IPS-18c (cell line): ENCODE measurements around the gene NDUFB10.

Source experiments
- H3K4me3 ChIP-seq: 2 replicates; pipeline ENCODE4 v1.7.0; 2013; ENCODE audit warnings: low read depth, mild to moderate bottlenecking, low read length, moderate library complexity; ENCODE audit not compliant: insufficient read depth
- H3K9me3 ChIP-seq: one replicate; pipeline ENCODE4 v1.6.1; 2013; ENCODE audit warnings: mild to moderate bottlenecking, low read length, moderate library complexity; ENCODE audit not compliant: control insufficient read depth, insufficient read depth

The NDUFB10 gene

DNA sequence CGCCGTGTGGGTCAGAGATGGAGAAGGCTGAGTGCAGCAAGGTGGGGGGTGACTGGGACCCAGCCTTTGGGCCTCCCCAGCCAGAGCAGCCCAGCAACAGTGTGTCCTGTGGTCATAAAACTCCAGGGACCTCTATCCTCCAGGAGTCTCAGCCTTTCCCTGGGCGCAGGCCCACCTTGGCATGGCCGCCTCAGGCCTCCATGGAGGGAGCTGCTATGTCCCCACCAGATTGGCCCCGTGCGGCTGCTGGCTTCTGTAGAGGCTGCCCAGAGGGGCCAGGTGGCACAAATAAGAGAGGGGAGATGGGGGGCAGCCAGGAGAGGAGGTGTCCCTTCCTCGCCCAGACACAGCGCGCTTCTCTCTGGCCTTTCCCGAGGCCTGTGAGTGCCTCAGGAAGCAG lies 27.9 kb downstream of the NDUFB10 start:
- H3K4me3 ChIP-seq = no peak overlapping the region

GRCh38 chr16:1989209-1990100 lies 30.1 kb downstream of the NDUFB10 start, which contains the start of gene SYNGR3:
SYNGR3 (plus strand) TSS chr16:1989970; CDS start chr16:1990103, 133 bp downstream.
- Histone ChIP-seq H3K9me3 (no peaks in the 10 kb centered on the region), H3K4me3 (peak within 1 kb of the TSS; percentile 66)

More for the DNA sequence above, 27.9 kb downstream of the NDUFB10 start:
- no peaks in the 10 kb centered on the region for H3K9me3 ChIP-seq

DNA sequence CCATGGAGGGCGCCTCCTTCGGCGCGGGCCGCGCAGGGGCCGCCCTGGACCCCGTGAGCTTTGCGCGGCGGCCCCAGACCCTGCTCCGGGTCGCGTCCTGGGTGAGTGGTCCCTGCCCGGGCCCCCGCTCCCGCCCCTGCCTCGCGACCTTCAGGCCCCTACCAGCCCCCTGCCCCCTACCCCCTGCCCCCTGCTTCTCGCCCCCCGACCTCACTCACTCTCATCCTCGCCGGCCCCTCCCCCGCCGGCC lies 30.7 kb downstream of the NDUFB10 start:
- no peaks in the 10 kb centered on the region for H3K9me3 ChIP-seq
- H3K4me3 ChIP-seq = peak overlapping the region; percentile 60; the same call in 1 of the 2 replicates

GRCh38 chr16:1990351-1991134 lies 31.2 kb downstream of the NDUFB10 start:
- Histone ChIP-seq H3K9me3 (no peaks in the 10 kb centered on the region), H3K4me3 (peak overlapping the region; percentile 60)

GRCh38 chr16:1991135-1991551 lies 31.8 kb downstream of the NDUFB10 start:
- H3K4me3 ChIP-seq = peak overlapping the region; percentile 60; the same call in 1 of the 2 replicates

GRCh38 chr16:1991588-1991947 lies 32.2 kb downstream of the NDUFB10 start:
- Histone ChIP-seq H3K9me3 (no peaks in the 10 kb centered on the region), H3K4me3 (peak overlapping the region; percentile 34; the same call in 1 of the 2 replicates)

More at GRCh38 chr16:1991135-1991551, 31.8 kb downstream of the NDUFB10 start:
- H3K9me3 ChIP-seq = no peaks in the 10 kb centered on the region

GRCh38 chr16:1991948-1992703 lies 32.8 kb downstream of the NDUFB10 start:
- Histone ChIP-seq H3K4me3 (peak overlapping the region; percentile 34; the same call in 1 of the 2 replicates), H3K9me3 (no peaks in the 10 kb centered on the region)

GRCh38 chr16:1992704-1993317 lies 33.5 kb downstream of the NDUFB10 start:
- H3K4me3 ChIP-seq = peak overlapping the region; percentile 34; the same call in 1 of the 2 replicates

DNA sequence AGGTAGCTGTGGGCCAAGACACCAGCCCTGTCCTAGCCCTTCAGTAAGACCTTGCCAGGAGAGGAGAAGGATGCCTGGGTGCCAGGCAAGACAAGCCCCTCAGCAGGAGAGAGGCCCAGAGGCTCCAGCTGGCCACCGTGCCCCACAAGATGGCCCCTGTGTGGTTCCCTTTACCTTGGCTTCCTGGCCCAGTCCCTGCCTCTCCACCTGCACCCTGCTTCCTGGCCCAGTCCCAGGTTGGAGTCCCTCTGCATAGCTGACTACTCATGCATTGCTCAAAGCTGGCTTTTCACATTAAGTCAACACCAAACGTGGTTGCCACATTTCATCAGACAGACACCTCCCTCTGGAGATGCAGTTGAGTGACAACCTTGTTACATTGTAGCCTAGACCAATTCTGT lies 34.4 kb downstream of the NDUFB10 start:
- no peaks in the 10 kb centered on the region for H3K9me3 ChIP-seq

More at GRCh38 chr16:1992704-1993317, 33.5 kb downstream of the NDUFB10 start:
- H3K9me3 ChIP-seq = no peaks in the 10 kb centered on the region

DNA sequence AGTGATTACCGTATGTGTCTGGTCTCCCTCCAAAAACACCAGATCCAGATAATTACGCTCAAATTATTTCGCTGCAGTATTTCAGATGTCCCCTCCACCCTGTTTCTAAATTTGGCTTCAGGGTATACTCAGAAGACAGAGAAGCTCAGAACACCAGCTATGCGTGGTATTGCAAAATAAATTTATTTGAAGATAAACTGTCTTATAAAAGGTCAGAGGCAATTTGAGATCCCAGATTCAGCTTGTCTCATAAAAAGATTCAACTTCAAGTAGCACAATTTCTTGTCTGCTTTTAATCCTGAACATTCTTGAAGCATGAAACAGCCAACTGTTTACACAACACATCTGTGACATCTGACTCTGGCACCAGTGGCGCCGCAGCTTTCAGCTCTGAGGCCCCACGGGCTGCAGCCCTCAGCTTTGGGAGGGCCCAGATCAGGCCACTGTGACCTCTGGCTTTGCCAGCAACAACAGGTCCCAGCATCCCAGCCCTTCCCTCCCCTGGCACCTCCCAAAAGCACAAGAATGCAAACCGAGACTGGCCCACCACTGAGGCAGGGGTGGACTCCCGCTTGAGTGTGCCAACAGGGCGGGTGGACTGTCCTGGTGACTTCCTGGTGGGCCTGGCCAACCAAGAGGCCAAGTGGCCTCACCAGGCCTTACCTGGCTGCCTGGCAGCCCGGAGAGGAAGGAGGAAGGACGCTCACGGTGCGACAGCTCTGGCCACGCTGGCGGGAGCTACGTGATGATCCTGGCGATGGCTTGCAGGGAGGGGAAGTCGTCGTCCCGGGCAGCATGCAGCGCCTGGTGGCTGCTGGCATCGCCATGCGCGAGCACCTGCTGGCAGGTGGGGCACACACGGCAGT lies 38.4 kb downstream of the NDUFB10 start:
- no peak overlapping the region for H3K4me3 ChIP-seq
- H3K9me3 ChIP-seq = no peaks in the 10 kb centered on the region

More for the DNA sequence above, 34.4 kb downstream of the NDUFB10 start:
- no peak overlapping the region for H3K4me3 ChIP-seq

DNA sequence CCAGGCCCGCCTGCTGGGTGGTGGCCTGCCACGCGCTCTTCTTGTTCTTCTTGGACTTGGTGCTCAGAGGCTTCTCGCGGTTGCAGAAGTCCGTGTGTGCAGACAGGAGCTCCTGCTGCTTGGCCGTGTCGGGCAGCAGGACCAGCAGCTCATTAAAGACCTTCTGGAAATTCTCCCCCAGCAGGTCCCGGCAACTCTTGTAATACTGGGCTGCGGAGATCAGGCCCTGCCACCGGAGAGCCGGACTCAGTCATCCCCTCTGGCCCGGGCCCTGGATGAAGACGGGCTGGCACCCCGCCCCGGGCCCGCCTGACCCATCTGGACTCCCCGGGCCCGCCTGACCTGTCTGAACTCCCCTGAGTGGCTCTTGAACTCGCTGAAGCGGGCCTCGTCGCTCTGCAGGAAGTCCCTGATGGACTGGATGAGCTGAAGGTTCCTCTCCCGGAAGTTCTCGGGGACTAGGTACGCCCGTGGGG lies 39.1 kb downstream of the NDUFB10 start:
- no peak overlapping the region for H3K4me3 ChIP-seq
- H3K9me3 ChIP-seq = no peaks in the 10 kb centered on the region

DNA sequence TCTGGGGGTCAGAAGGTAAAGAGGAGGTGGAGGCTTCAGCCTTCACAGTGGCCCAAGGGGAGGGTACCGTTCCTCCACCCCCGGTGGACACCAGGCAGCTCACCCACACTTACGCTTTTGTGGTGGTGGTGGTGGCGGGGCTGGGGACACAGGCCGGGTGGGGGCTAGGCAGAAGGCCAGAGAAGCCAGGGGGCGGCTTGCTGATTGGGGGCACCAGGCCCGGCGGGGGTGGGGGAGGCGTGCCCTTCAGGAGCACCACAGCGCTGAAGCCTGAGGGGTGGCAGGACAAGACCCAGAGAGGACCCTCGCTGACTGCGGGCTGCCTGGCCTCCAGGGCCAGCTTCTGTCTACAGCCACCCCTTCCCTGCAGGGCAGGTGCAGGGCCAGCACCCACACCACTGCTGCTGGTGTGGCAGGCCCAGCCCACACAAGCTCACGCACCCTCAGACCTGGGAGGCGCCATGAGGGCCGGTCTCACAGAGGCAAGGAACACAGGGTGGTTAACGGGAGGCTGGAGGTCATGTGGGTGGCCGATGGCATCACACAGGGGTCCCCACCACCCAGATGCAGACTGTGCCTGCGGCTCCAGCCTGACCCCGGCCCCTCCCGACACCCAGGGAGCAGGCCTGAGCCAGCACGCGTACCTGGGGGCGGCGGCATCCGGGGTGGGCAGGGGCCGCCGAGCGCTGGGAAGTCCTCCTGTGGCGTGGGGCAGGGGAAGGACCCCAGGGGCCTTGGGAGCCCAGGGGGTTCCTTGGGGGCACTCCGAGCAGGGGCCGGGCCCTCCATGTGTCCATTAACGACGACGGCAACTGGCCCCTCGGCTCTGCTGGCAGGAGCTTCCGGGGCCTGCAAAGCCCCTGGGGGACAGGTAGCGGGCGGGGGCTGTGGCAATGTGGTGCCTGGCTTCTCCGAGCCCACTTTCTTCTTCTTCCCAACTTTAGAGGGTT lies 39.8 kb downstream of the NDUFB10 start:
- H3K9me3 ChIP-seq = no peaks in the 10 kb centered on the region
- no peak overlapping the region for H3K4me3 ChIP-seq

DNA sequence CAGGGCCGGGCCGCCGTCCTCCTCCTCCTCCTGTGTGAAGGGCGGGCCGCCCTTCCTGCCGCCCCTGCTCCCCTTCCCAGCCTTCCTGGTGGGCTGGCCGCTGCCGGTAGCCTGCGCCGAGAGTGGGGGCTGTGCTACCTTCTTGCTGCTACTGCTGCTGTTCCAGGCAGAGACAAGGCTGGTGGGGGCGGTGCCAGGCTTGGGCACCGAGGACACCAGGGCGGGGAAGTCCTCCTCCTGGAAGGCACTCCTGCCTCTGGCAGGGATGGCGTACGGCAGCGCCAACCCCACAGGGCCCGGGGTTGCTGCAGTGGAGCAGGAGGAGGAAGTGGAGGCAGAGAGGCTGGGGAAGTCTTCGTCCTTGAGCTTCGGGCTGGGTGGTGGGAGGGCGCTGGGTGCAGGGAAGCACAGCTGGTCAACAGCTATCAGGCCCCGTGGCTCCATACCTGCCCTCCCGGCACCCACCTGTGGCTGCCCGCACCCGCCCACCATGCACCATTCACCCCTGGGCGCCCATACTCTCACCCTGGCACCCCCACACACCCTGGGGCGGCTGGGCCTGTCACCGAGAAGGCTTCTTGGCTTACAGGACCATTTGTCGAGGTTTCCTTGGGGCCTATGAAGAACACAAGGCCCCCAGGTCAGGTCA lies 40.7 kb downstream of the NDUFB10 start:
- Histone ChIP-seq H3K9me3 (no peaks in the 10 kb centered on the region), H3K4me3 (no peak overlapping the region)

- H3K4me3 ChIP-seq = no peak overlapping the region
- no peaks in the 10 kb centered on the region for H3K9me3 ChIP-seq
These were observed 41.7 kb downstream of the NDUFB10 start for GRCh38 chr16:2001035-2001434.
